RCC 7860 (cell line): ENCODE results near the gene C3.
A peak's percentile ranks its signal among the peaks of the same experiment; 100 is the strongest.
"Not testable (repeated sequence)": the region's sequence is repeated elsewhere in the genome, so short reads cannot be mapped to it uniquely, and the experiment has no call there.

Experiments used
- DNase-seq: peaks from one replicate; pipeline ENCODE4 v3.0.0-alpha.2; 2015; ENCODE audit warnings: low spot score
- FAIRE-seq: peaks from 2 replicates; lab custom pipeline; 2012; peaks lifted over from hg19 to GRCh38; lab: Jason Lieb, UNC

C3 gene

GRCh38 chr19:6720369-6721137 is at the start of gene C3:
Gene C3, minus strand, starts transcription at chr19:6720650. Its CDS starts 61 bp downstream, at chr19:6720589.
- no peak for DNase-seq
- no peak for FAIRE-seq

- DNase-seq (peak; percentile 33), FAIRE-seq (no peak)
Observed at GRCh38 chr19:6769006-6769619, 48.7 kb upstream of the C3 start.

GRCh38 chr19:6768236-6768785 is 47.9 kb upstream of the C3 start:
- no peak for DNase-seq
- no peak for FAIRE-seq

GRCh38 chr19:6767357-6768235 is 47.1 kb upstream of the C3 start, which contains the start of gene SH2D3A:
Gene SH2D3A, minus strand, starts transcription at chr19:6767435. Its CDS starts 3,687 bp downstream, at chr19:6763748.
- FAIRE-seq (no peak), DNase-seq (peak; percentile 38)

- FAIRE-seq = no peak
- DNase-seq = no peak
Observed at GRCh38 chr19:6767081-6767356, 46.6 kb upstream of the C3 start.

DNA sequence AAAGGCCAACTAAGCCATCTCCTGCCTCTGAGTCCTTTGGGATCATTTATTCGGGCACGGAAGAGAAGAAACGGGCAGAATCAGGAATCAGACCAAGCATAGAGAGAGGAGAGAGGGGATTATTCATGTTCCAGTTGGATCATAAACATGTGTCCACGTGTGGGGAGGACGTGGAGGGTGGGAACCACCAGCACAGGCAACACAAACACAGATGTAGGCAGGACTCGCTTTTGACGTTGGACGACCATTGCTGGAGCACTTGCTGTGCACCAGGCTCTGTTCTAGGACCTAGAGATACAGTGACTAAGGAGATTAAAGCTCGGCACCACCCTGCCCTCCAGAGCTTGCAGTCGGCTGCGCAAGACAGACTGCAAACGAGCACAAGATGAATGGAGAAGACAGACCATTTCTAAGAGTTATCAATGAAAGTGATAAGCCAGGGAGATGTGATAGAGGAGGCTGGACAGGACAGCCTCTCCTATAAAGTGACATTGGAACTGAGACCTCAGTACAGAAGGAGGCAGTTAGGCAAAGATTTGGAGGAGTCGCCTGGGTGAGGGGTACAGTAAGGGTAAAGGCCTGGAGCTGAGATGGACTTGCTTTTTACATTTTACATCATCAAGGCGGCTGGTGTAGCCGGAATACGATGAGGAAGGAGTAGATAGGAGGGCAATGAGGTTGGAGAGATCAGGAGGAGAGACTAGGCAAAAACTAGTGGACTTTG is 46.1 kb upstream of the C3 start:
- DNase-seq (no peak), FAIRE-seq (no peak)

DNA sequence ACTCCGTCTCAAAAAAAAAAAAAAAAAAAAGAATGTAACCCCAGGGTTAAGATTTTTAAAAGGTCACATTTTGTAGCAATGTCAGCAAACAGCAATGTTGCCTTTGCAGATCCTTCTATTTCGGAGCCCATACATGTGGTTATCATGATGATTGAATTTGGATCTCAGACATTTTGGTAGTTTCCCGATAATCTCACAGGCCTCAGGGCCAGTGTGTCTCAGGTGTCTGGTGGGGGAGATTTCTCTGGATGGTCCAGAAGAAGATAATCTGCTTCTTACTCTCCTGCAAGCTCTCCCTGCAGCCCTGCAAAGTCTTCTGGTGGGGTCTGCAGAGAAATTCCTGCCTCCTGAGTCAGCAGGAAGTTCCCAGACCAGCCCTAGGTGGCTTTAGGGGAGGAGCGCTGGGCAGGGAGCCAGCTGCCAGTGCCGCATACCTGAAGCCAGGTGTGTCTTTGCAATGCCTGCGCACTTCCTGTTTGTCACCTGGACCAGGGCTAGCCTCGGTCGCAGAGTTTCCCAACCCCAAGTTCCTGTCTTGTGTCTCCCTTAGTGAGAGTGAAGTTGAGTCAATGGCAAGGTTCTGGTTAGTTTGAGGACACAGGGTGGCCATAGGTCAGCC is 45.4 kb upstream of the C3 start:
- DNase-seq (peak; percentile 53), FAIRE-seq (no peak)

- not testable (repeated sequence) for DNase-seq, FAIRE-seq
Observed at GRCh38 chr19:6762253-6762797, 41.9 kb upstream of the C3 start.

GRCh38 chr19:6761053-6761676 is 40.7 kb upstream of the C3 start:
- no peak for DNase-seq
- no peak for FAIRE-seq

DNA sequence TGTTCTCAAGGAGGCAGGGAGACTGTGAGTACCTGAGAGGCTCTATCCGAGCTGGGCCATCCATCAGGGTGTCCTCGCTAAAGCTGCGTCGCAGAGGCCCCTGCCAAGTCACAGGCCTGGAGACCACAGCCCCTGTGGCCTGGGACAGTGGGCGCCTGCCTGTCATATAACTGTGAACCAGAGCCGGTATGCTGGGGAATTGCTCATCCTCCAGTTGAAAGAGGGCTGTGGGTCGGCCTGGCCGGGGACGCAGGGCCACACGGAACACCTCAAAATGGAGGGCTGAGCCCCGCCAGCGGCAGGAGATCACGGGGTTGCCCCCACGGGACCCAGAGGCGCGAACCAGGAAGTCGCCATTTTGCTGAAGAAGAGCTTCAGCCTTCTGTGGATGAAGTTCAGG is 40.2 kb upstream of the C3 start:
- no peak for FAIRE-seq
- no peak for DNase-seq

DNA sequence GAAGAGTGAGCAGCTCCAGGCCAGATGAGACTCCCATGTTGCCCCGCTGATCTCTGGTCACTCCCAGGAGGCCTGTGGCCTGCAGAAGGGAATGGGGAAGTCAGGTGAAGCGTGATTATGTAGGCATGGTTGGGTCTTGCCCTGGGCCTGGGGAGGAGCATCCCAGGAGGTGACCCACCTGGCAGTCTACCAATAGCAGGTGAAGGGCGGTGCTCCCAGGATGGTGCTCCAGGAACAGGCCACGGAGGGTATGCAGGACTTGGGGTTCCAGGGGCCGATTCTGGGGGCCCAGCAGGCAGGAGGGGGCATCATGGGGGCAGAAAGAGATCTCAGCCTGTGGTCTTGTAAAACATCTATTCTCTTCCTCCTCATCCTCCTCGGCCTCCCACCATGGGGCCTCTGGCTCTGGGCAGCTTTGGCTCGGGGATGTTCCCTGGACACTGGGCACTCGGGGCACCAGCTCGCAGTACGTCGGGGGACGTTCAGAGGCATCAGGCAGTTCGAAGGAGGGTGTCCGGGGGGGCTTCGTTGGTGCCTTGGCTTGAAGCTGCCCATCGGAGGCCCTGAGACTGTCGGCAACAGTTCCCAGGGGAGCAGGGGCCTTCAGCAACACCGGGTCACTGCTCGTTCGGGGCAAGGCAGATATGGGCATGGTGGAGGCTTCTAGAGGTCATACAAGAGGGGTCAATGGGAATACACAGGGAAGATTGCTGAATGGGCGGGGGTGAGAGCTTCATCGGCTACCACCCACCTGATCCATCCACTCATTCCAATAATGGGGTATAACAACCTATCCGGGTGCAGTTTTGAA is 34.4 kb upstream of the C3 start:
- no peak for DNase-seq
- no peak for FAIRE-seq

DNA sequence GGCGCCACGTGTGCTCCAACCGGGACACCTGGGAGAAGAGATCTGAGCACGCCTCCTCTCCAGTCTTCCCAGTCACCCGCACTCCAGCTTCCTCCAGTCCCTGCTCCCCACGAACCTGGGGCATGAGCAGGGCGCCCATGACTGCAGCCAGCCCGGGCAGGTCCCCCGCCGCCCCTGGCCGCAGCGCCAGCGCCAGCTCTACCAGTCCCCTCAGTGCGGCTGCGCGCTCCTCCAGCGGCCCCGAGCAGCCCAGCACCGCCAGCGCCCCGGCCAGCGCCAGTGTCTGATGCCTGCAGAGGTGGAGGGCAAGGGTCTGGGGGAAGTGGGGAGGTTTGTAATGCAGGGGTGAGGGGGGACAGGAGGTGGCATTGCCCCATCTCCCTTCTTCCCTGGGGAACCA is 33.7 kb upstream of the C3 start:
- DNase-seq (no peak), FAIRE-seq (no peak)

DNA sequence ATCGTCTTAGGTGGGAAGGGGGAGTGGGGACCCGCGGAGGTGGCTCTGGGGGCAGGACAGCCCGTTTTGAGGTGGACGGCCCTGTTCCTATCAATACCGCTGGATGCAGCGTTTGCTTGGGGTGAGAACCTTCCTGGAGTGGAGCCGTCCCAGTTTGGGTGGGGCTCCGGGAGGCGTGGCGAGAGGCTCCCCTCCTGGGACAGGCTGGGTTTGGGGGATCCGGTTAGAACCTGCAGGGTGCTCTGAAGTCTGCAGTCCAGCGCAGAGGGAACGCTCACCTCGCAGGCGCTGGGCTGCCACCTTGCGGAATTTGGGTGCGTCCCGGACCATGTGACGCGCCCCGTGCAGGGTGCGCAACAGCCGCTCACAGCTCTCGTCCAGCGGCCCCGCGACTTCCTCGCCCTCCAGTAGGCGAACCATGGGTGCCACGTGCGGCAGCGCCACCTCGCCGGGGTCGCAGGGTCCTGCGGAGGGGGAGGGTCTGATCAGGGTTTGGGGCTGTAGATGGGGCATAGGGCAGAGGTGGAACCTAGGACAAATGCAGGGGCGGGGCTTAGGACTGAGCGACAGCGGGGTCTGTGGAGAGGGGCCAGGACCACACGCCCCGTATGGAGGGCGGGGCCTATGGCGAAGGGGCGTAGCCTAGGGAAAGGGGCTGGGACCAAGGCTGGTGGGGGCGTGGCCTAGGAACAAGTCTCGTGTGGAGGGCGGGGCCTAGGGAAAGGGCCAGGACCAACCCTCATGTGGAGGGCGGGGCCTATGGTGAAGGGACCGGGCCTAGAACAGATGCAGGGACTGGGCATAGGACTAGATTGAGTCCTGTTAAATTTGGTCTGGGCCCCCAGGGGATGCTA is 33.0 kb upstream of the C3 start:
- FAIRE-seq (no peak), DNase-seq (no peak)

- no peak for FAIRE-seq
- DNase-seq = no peak
Observed at GRCh38 chr19:6752256-6753177, 32.1 kb upstream of the C3 start.

DNA sequence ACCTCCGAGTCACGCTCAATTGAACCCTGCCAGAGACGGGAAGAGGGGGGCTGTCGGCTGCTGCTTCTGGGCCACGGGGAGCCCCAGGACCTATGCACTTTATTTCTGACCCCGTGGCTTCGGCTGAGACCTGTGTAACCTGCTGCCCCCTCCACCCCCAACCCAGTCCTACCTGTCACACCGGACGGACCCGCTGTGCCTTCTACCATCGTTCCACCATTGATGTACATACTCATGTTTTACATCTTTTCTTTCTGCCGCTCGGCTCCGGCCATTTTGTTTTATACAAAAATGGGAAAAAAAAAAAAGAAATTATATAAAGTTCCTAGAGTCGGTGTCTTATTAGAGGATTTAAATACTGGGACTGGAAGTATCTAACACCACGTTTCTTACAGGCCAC is 30.7 kb upstream of the C3 start:
- FAIRE-seq = no peak
- no peak for DNase-seq

DNA sequence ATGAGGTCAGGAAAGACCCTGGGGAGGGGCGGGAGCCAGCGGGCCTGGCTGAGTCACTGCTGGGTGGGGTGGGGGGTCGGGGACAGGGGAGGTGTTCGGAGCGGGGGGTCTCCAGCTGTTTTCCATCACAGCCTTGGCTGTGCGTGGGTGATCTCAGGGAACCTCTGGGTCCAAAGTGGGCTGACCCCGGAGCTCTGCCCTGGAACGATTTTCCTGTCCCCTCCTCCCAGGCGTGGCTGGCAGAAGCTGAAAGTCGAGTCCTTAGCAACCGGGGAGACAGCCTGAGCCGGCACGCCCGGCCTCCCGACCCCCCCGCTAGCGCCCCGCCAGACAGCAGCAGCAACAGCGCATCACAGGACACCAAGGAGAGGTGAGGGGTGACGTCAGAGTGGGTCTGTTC is 29.6 kb upstream of the C3 start:
- DNase-seq (no peak), FAIRE-seq (no peak)

- not testable (repeated sequence) for FAIRE-seq
Observed at GRCh38 chr19:6748543-6748942, 28.1 kb upstream of the C3 start.

More at GRCh38 chr19:6748543-6748942, 28.1 kb upstream of the C3 start:
- not testable (repeated sequence) for DNase-seq
